MM.1S (cell line): Measurements from ENCODE around the gene ACTBL2.

ENCODE experiments used
- DNase-seq: peaks from one replicate; pipeline ENCODE4 v3.0.0-alpha.2; 2015
- H2AFZ ChIP-seq: fragments of 300-600 bp; sonication (generic); 2 replicates; pipeline ENCODE4 v1.6.0; 2016; ENCODE audit warnings: antibody characterized with exemption, low read length
- H3F3A ChIP-seq: fragments of 300-600 bp; sonication (generic); 2 replicates; pipeline ENCODE4 v1.6.1; 2016; ENCODE audit warnings: mild to moderate bottlenecking, antibody characterized with exemption, low read length, moderate library complexity, mixed read lengths; ENCODE audit not compliant: insufficient read depth
- H3K27ac ChIP-seq: fragments of 300-600 bp; sonication (generic); 2 replicates; pipeline ENCODE4 v1.5.1; 2016; ENCODE audit warnings: mild to moderate bottlenecking, low read length
- H3K27me3 ChIP-seq: fragments of 300-600 bp; sonication (generic); replicated peaks from 2 replicates; pipeline ENCODE4 v1.6.0; 2016; ENCODE audit warnings: low read length; ENCODE audit not compliant: insufficient read depth
- H3K36me3 ChIP-seq: fragments of 300-600 bp; sonication (generic); replicated peaks from 2 replicates; pipeline ENCODE4 v1.6.1; 2016; ENCODE audit warnings: mild to moderate bottlenecking, low read length, mixed read lengths; ENCODE audit not compliant: insufficient read depth
- H3K4me1 ChIP-seq: fragments of 300-600 bp; sonication (generic); 2 replicates; pipeline ENCODE4 v1.6.1; 2016; ENCODE audit warnings: low read length, mixed read lengths
- H3K4me2 ChIP-seq: fragments of 300-600 bp; sonication (generic); 2 replicates; pipeline ENCODE4 v1.6.0; 2016; ENCODE audit warnings: low read depth, low read length
- H3K4me3 ChIP-seq: fragments of 300-600 bp; sonication (generic); 2 replicates; pipeline ENCODE4 v1.5.1; 2016; ENCODE audit warnings: low read length, mixed read lengths
- H3K79me2 ChIP-seq: fragments of 300-600 bp; sonication (generic); 2 replicates; pipeline ENCODE4 v1.6.1; 2016; ENCODE audit warnings: mixed run types, low read length, mixed read lengths
- H3K9ac ChIP-seq: fragments of 300-600 bp; sonication (generic); 2 replicates; pipeline ENCODE4 v1.6.1; 2016; ENCODE audit warnings: low read length, mixed read lengths
- H3K9me2 ChIP-seq: fragments of 300-600 bp; sonication (generic); replicated peaks from 2 replicates; pipeline ENCODE4 v1.6.1; 2016; ENCODE audit warnings: mild to moderate bottlenecking, low read length, mixed read lengths; ENCODE audit not compliant: insufficient read depth
- H3K9me3 ChIP-seq: fragments of 300-600 bp; sonication (generic); replicated peaks from 2 replicates; pipeline ENCODE4 v1.6.1; 2016; ENCODE audit warnings: mild to moderate bottlenecking, low read length, mixed read lengths; ENCODE audit not compliant: insufficient read depth
- H4K20me1 ChIP-seq: fragments of 300-600 bp; sonication (generic); 2 replicates; pipeline ENCODE4 v1.6.1; 2016; ENCODE audit warnings: mild to moderate bottlenecking, low read length, moderate library complexity, mixed read lengths; ENCODE audit not compliant: insufficient read depth
- CTCF ChIP-seq: fragments of 300-600 bp; sonication (generic); IDR thresholded peaks from 2 replicates; pipeline ENCODE4 v1.5.1; 2016; ENCODE audit warnings: antibody characterized with exemption, low read length, mixed read lengths
- EZH2 ChIP-seq: fragments of 300-600 bp; sonication (generic); optimal IDR thresholded peaks from 2 replicates; pipeline ENCODE3; 2017; ENCODE audit warnings: low read depth, mild to moderate bottlenecking, antibody characterized with exemption, low read length, mixed read lengths
- EZH2phosphoT487 ChIP-seq: fragments of 300-600 bp; sonication (generic); IDR thresholded peaks from 2 replicates; pipeline ENCODE4 v1.6.1; 2018; ENCODE audit warnings: antibody characterized with exemption, low read length

ACTBL2 gene

DNA sequence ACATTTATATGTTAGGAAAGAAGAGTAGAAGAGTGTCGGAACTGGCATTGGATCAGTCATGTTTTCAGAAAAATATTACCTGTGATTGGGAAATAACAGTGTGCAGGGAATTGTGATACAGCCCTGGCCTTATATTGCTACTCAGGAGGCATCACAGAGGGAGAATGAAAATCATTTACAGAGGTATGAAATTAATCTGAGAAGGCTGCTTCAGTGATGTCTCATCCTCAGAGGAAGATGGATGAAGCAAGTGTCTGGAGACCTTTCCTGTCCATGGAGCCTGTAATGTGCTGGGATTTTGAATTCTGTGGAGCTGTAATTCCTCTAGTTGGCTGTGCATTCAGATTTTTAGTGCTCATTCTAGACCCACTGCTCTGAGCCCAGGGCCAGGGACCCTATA lies 3.8 kb downstream of the ACTBL2 start:
- no peaks in the 10 kb centered on the region for H3K79me2 ChIP-seq
- no peaks in the 10 kb centered on the region for H3K36me3 ChIP-seq
- H2AFZ ChIP-seq, result no peak overlapping the region
- no peak overlapping the region for H3K9ac ChIP-seq
- no peak overlapping the region for H3K4me3 ChIP-seq
- H3F3A ChIP-seq, result no peaks in the 10 kb centered on the region
- H3K9me2 ChIP-seq, result no peaks in the 10 kb centered on the region
- H4K20me1 ChIP-seq, result no peaks in the 10 kb centered on the region
- H3K4me1 ChIP-seq, result no peaks in the 10 kb centered on the region
- no peaks in the 10 kb centered on the region for H3K27me3 ChIP-seq
- no peak for DNase-seq
- H3K9me3 ChIP-seq, result no peaks in the 10 kb centered on the region
- no peak overlapping the region for H3K27ac ChIP-seq
- TF ChIP-seq EZH2phosphoT487, result no peak
- no peak for TF ChIP-seq EZH2
- TF ChIP-seq CTCF, result no peak
- H3K4me2 ChIP-seq, result no peak overlapping the region

- no peak overlapping the region for H3K27ac ChIP-seq
- no peaks in the 10 kb centered on the region for H3K9me2 ChIP-seq
- H3K4me3 ChIP-seq, result no peak overlapping the region
- no peak overlapping the region for H3K9ac ChIP-seq
- H3K27me3 ChIP-seq, result no peaks in the 10 kb centered on the region
- H3K36me3 ChIP-seq, result no peaks in the 10 kb centered on the region
- H2AFZ ChIP-seq, result no peak overlapping the region
- H3K4me2 ChIP-seq, result no peak overlapping the region
- H3K79me2 ChIP-seq, result no peaks in the 10 kb centered on the region
- no peaks in the 10 kb centered on the region for H3K9me3 ChIP-seq
- H3K4me1 ChIP-seq, result no peaks in the 10 kb centered on the region
- DNase-seq, result no peak
- no peaks in the 10 kb centered on the region for H4K20me1 ChIP-seq
- H3F3A ChIP-seq, result no peaks in the 10 kb centered on the region
- TF ChIP-seq CTCF, result no peak
- TF ChIP-seq EZH2, result no peak
- no peak for TF ChIP-seq EZH2phosphoT487
Observed at GRCh38 chr5:57476601-57477056, 6.0 kb downstream of the ACTBL2 start.

GRCh38 chr5:57470339-57470738 lies 12.3 kb downstream of the ACTBL2 start:
- TF ChIP-seq EZH2 (no peak), EZH2phosphoT487 (no peak), CTCF (no peak)
- no peak for DNase-seq
- H3K27me3 ChIP-seq, result no peaks in the 10 kb centered on the region
- no peak overlapping the region for H3K27ac ChIP-seq
- H3K4me1 ChIP-seq, result no peaks in the 10 kb centered on the region
- H3F3A ChIP-seq, result no peaks in the 10 kb centered on the region
- no peaks in the 10 kb centered on the region for H4K20me1 ChIP-seq
- H2AFZ ChIP-seq, result no peak overlapping the region
- no peaks in the 10 kb centered on the region for H3K9me3 ChIP-seq
- H3K36me3 ChIP-seq, result no peaks in the 10 kb centered on the region
- H3K79me2 ChIP-seq, result no peaks in the 10 kb centered on the region
- H3K9ac ChIP-seq, result no peak overlapping the region
- H3K4me3 ChIP-seq, result no peak overlapping the region
- H3K9me2 ChIP-seq, result no peaks in the 10 kb centered on the region
- no peak overlapping the region for H3K4me2 ChIP-seq
